Measurements from ENCODE around the gene AQP2. TPM values are rescaled to one million over a fixed set of nuclear protein-coding genes. Genes with fewer than 3 reads are reported as not detected.

Gene AQP2
- total RNA-seq, 3 donors from 2014 or later (not counting 1 experiment from before 2014, with no cell fraction given): not detected

DNA sequence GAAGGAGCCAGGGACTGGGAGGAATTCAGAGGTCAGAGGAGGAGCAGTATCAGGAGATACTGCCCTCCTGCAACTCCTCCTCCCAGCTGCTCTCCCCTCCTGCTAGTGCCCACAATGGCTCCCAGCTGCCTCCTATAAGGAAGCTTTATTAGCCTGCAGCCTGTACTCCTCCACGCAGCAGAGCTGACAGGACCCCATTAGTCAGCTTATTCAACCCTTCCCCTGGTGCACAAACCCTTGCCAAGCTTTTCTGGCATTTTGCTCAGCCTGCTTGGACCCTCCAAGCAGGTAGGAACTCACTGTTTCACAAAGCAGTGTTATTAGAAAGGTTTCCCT, 6.9 kb upstream of the AQP2 start:
- Mint-ChIP-seq H3K27me3 (ENCODE audit: low read depth in 2 of 2) (peaks cover 10 to 15% of the 10 kb centered on the region in 2 donors), H3K36me3 (no peaks in the 10 kb centered on the region), H3K4me1 (peaks cover 14 to 23% of the 10 kb centered on the region in 2 donors), H3K4me3 (no peak overlapping the region), H3K27ac (no peak overlapping the region), H3K9me3 (no peaks in the 10 kb centered on the region)
- no peak overlapping the region for H3K4me3 ChIP-seq (ENCODE audit: low read length)
- H3K27ac ChIP-seq (ENCODE audit: low read length): no peak overlapping the region
- peaks cover 7% of the 10 kb centered on the region for H3K4me1 ChIP-seq (ENCODE audit: control insufficient read depth, insufficient read depth, low read length)
- TF ChIP-seq, protein P1, sequence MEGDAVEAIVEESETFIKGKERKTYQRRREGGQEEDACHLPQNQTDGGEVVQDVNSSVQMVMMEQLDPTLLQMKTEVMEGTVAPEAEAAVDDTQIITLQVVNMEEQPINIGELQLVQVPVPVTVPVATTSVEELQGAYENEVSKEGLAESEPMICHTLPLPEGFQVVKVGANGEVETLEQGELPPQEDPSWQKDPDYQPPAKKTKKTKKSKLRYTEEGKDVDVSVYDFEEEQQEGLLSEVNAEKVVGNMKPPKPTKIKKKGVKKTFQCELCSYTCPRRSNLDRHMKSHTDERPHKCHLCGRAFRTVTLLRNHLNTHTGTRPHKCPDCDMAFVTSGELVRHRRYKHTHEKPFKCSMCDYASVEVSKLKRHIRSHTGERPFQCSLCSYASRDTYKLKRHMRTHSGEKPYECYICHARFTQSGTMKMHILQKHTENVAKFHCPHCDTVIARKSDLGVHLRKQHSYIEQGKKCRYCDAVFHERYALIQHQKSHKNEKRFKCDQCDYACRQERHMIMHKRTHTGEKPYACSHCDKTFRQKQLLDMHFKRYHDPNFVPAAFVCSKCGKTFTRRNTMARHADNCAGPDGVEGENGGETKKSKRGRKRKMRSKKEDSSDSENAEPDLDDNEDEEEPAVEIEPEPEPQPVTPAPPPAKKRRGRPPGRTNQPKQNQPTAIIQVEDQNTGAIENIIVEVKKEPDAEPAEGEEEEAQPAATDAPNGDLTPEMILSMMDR (IDR thresholded peaks at IDR 0.05): no peak
- ATAC-seq: no peak
- no peak for DNase-seq
- WGBS (ENCODE audit: insufficient coverage): 96% methylated on average over 1 of the region's 1 CpG
- no peaks in the 10 kb centered on the region for H3K9me3 ChIP-seq (ENCODE audit: control insufficient read depth, insufficient read depth, low read length)
- no peaks in the 10 kb centered on the region for H3K36me3 ChIP-seq (ENCODE audit: control insufficient read depth, insufficient read depth, low read length)
- intact Hi-C loops (cut with micrococcal nuclease): no loop called here
- H3K27me3 ChIP-seq (ENCODE audit: control insufficient read depth, insufficient read depth, low read length): no peaks in the 10 kb centered on the region

DNA sequence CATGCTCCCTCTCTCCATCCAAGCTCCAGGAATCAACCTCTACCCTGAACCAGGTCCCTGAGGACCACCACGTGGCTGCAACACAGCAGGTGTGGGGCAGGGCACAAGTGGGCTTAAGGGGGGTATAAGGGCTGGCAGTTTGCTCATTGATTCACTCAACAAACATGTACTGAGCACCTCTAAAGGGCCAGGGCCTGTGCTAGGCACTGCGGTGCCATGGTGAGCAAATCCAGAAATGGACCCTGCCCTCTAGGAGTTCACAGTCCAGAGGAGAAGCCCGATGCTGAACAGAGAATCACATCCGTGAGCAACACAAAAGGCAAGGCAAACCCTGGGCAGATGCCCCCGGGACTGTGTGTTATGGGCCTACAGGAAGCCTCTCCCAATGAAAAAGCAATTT, 6.5 kb upstream of the AQP2 start:
- Histone ChIP-seq H3K4me1 (ENCODE audit: control insufficient read depth, insufficient read depth, low read length) (peaks cover 7% of the 10 kb centered on the region), H3K4me3 (ENCODE audit: low read length) (no peak overlapping the region), H3K27ac (ENCODE audit: low read length) (no peak overlapping the region), H3K9me3 (ENCODE audit: control insufficient read depth, insufficient read depth, low read length) (no peaks in the 10 kb centered on the region), H3K36me3 (ENCODE audit: control insufficient read depth, insufficient read depth, low read length) (no peaks in the 10 kb centered on the region), H3K27me3 (ENCODE audit: control insufficient read depth, insufficient read depth, low read length) (no peaks in the 10 kb centered on the region)
- H3K4me1 Mint-ChIP-seq: peaks cover 14 to 23% of the 10 kb centered on the region in 2 donors
- TF ChIP-seq, protein P1 (IDR thresholded peaks at IDR 0.05): no peak
- intact Hi-C loops (cut with micrococcal nuclease): no loop called here
- no peak for ATAC-seq
- H3K27ac Mint-ChIP-seq: no peak overlapping the region
- H3K36me3 Mint-ChIP-seq: no peaks in the 10 kb centered on the region
- no peaks in the 10 kb centered on the region for H3K9me3 Mint-ChIP-seq
- WGBS (ENCODE audit: insufficient coverage): 93% methylated on average over 5 of the region's 5 CpGs
- DNase-seq: no peak
- peaks cover 12 to 15% of the 10 kb centered on the region in 2 donors for H3K27me3 Mint-ChIP-seq (ENCODE audit: low read depth in 2 of 2)
- no peak overlapping the region for H3K4me3 Mint-ChIP-seq

DNA sequence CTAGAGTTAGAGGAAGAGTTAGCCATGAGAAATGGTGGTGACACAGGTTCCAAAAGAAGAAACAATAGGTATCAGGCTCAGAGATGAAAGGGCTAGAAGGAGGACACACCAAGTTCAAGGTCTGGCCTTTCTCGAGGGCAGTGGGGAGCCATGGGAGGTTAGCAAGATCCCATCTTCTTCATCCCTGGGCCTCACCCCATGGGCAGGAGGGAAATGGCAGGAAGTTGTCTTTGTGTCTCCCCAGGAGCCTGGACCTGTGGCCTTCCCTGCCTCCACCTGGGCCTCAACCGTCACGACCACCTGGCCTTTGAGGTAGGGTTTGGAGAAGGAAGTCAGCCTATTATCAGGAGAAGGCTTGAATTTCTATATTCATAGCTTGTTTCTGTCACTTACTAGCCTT, 5.8 kb upstream of the AQP2 start:
- Mint-ChIP-seq H3K4me3 (no peak overlapping the region), H3K4me1 (peaks cover 14 to 23% of the 10 kb centered on the region in 2 donors), H3K27me3 (ENCODE audit: low read depth in 2 of 2) (peaks cover 12 to 15% of the 10 kb centered on the region in 2 donors), H3K9me3 (no peaks in the 10 kb centered on the region), H3K36me3 (no peaks in the 10 kb centered on the region), H3K27ac (peak overlapping the region in 1 of 2 donors; percentile 86)
- Histone ChIP-seq H3K36me3 (ENCODE audit: control insufficient read depth, insufficient read depth, low read length) (no peaks in the 10 kb centered on the region), H3K27me3 (ENCODE audit: control insufficient read depth, insufficient read depth, low read length) (no peaks in the 10 kb centered on the region), H3K9me3 (ENCODE audit: control insufficient read depth, insufficient read depth, low read length) (no peaks in the 10 kb centered on the region), H3K27ac (ENCODE audit: low read length) (no peak overlapping the region), H3K4me3 (ENCODE audit: low read length) (no peak overlapping the region), H3K4me1 (ENCODE audit: control insufficient read depth, insufficient read depth, low read length) (peaks cover 7% of the 10 kb centered on the region)
- intact Hi-C loops (cut with micrococcal nuclease): no loop called here
- ATAC-seq: no peak
- TF ChIP-seq, protein P1 (IDR thresholded peaks at IDR 0.05): no peak
- 91% methylated on average over 3 of the region's 3 CpGs for WGBS (ENCODE audit: insufficient coverage)
- DNase-seq: no peak

DNA sequence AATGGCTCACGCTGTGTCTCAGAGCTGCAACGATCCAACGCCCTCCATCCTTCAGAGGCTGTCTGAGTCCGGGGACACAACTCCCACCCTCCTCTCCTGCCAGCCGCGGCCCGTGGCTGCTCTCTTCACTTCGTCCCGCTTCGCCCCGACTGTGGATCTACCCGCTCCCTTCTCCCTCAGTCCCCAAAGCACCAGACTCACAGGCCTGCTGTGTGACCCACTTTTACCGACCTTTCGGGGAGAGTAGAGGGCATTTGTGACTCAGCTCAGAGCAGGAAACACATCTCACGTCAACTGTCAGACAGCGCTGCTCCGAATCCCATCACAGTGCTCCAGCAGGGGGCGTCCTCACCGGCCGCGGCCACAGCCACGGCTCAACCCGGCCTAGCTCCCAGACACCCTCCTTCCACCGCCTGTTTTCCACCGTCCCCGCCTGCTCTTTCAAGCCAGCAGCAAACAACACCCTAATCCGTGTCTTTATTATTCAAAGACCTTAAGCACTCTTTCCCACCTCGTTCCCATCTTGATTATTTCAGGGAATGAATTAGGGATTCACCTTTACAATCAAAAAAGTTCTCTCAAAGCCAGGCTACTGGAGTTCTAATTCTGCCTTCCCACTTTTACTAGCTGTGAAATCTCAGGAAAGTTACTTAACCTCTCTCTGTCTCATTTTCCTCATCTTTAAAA, 5.0 kb upstream of the AQP2 start:
- Histone ChIP-seq H3K9me3 (ENCODE audit: control insufficient read depth, insufficient read depth, low read length) (no peaks in the 10 kb centered on the region), H3K4me1 (ENCODE audit: control insufficient read depth, insufficient read depth, low read length) (peaks cover 7% of the 10 kb centered on the region), H3K4me3 (ENCODE audit: low read length) (no peak overlapping the region), H3K36me3 (ENCODE audit: control insufficient read depth, insufficient read depth, low read length) (no peaks in the 10 kb centered on the region), H3K27me3 (ENCODE audit: control insufficient read depth, insufficient read depth, low read length) (no peaks in the 10 kb centered on the region), H3K27ac (ENCODE audit: low read length) (peak overlapping the region; percentile 37)
- 9% methylated on average over 28 of the region's 28 CpGs for WGBS (ENCODE audit: insufficient coverage)
- peak overlapping the region in 1 of 2 donors; percentile 86 for H3K27ac Mint-ChIP-seq
- DNase-seq (peak; percentile 72 to 89), ATAC-seq (peak; percentile 95 to 99 (median 98))
- peak overlapping the region; percentile 78 for H3K4me3 Mint-ChIP-seq
- H3K36me3 Mint-ChIP-seq: no peaks in the 10 kb centered on the region
- peaks cover 14 to 23% of the 10 kb centered on the region in 2 donors for H3K4me1 Mint-ChIP-seq
- TF ChIP-seq, protein P1 (IDR thresholded peaks at IDR 0.05): peak; percentile 80
- H3K9me3 Mint-ChIP-seq: no peaks in the 10 kb centered on the region
- peaks cover 15 to 16% of the 10 kb centered on the region in 2 donors for H3K27me3 Mint-ChIP-seq (ENCODE audit: low read depth in 2 of 2)
- intact Hi-C loops (cut with micrococcal nuclease): no loop called here
